ENCODE data around the gene KRT76. TPM values are rescaled to one million over a fixed set of nuclear protein-coding genes. Genes with fewer than 3 reads are reported as not detected.
A peak's percentile ranks its signal among the peaks of the same experiment; 100 is the strongest.

The KRT76 gene
- polyA plus RNA-seq, 6 donors from 2014 or later, result not detected

DNA sequence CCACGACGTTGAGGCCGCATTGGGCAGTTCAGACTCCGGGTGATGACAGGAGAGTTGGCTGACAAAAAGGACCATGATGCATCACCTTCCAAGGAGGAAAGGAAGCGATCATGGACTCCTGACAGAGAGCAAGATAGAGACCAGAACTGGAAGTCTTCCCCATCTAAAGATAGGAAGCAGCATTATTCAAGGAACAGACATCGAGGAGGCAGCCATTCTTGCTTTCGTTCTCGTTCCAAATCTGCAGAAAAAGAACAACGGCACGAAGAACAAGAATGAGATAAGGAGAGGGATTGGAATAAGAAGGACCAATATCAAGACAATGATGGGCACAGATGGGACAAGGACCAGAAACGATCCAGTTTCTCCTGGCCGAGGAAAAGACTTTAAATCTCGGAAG lies 46.8 kb downstream of the KRT76 start:
- Mint-ChIP-seq H3K36me3 (no peaks in the 10 kb centered on the region), H3K4me3 (no peak overlapping the region), H3K27ac (no peak overlapping the region), H3K4me1 (no peaks in the 10 kb centered on the region), H3K27me3 (peaks cover 13 to 21% (median 16%) of the 10 kb centered on the region in 3 donors), H3K9me3 (peaks cover 0 to 6% (median 0%) of the 10 kb centered on the region in 7 donors)
- no peak for DNase-seq
- ATAC-seq (ENCODE audit: low read depth in 2 of 2), result no peak

DNA sequence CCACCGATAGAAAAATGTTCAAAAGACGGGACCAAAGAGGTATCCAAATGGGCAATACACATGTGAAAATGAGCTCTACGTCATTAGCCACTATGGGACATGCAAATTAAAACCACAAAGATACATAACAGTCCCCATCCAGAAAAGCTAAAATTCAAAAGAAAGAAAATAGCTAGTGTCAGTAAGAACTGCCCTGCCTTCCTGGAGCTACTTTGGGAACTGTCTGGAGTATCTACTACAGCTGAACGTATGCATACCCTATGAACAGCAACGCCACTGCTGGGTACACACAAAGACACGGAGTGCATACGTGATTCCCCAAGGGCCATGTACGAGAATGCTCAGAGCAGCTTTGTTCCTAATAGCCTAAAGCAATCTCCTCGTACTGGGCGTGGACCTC lies 48.0 kb downstream of the KRT76 start:
- Mint-ChIP-seq H3K27ac (no peak overlapping the region), H3K9me3 (peaks cover 0 to 6% (median 0%) of the 10 kb centered on the region in 7 donors), H3K36me3 (no peaks in the 10 kb centered on the region), H3K4me1 (no peaks in the 10 kb centered on the region), H3K27me3 (peaks cover 13 to 22% (median 15%) of the 10 kb centered on the region in 3 donors), H3K4me3 (no peak overlapping the region)
- ATAC-seq (ENCODE audit: low read depth in 2 of 2), result no peak
- no peak for DNase-seq

DNA sequence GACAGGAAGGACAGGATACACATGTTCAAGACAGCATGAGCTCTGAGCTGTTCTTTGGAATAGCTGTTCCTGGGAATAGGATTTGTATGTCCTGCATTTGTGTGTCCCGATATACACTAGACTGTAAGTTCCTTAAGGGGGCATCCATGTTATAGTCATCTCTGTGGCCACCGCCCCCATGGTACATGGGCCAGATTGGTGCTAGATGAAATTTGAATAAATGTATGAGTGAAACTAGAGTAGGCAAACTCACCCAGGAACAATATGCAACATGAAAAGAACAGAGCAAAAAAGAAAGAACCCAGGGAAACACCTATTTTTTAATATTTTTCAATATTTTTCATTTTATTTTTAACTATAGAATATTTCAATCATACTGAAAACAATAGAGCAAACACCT lies 48.8 kb downstream of the KRT76 start:
- peaks cover 0 to 6% (median 0%) of the 10 kb centered on the region in 7 donors for H3K9me3 Mint-ChIP-seq
- no peak overlapping the region for H3K27ac Mint-ChIP-seq
- H3K4me3 Mint-ChIP-seq, result no peak overlapping the region
- no peaks in the 10 kb centered on the region for H3K4me1 Mint-ChIP-seq
- DNase-seq (no peak), ATAC-seq (ENCODE audit: low read depth in 2 of 2) (no peak)
- no peaks in the 10 kb centered on the region for H3K36me3 Mint-ChIP-seq
- H3K27me3 Mint-ChIP-seq, result peaks cover 13 to 26% (median 21%) of the 10 kb centered on the region in 3 donors

DNA sequence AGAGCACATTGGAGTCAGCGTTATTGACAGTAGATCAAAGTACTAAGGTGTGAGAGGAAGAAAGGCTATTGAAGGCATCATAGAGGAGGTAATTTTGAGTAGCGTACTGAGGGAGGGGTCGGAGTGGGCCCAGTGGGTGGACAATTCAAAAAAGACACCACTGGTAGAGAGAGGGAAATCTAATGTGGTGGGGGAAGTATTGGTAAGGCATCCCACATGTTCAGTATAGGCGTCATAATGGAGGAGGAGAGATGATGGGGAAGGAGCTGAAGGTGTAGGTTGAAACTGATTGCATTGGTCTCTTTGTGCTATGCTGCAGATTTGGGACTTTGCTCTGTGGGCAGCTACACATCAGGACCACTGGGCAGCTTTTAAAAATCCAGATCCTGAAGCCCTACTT lies 50.1 kb downstream of the KRT76 start:
- H3K9me3 Mint-ChIP-seq, result peaks cover 0 to 6% (median 0%) of the 10 kb centered on the region in 7 donors
- ATAC-seq (ENCODE audit: low read depth in 2 of 2), result no peak

DNA sequence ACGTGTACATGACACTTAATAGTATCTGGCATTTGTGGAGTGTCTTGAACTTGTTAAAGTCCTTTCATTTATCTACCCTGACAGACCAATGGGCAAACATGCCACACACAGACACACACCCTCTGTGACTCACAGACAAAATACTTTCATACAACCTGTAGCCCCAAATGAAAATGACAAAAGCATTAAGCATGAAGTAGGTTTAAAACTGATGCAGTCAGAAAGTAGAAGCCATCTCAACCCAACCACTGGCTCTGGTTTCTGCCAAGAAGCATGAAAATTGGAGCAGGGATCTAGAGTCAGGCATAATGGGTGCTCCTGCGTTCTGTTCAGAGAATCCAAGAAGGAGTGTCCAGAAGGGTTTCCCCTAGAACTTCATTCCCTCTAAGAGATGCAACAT lies 50.7 kb downstream of the KRT76 start:
- peaks cover 0 to 6% (median 0%) of the 10 kb centered on the region in 7 donors for H3K9me3 Mint-ChIP-seq

More for the DNA sequence above, 50.1 kb downstream of the KRT76 start:
- no peak overlapping the region for H3K4me3 Mint-ChIP-seq
- DNase-seq, result no peak
- H3K4me1 Mint-ChIP-seq, result no peaks in the 10 kb centered on the region
- no peak overlapping the region for H3K27ac Mint-ChIP-seq
- H3K27me3 Mint-ChIP-seq, result peaks cover 25 to 38% (median 27%) of the 10 kb centered on the region in 3 donors
- H3K36me3 Mint-ChIP-seq, result no peaks in the 10 kb centered on the region

DNA sequence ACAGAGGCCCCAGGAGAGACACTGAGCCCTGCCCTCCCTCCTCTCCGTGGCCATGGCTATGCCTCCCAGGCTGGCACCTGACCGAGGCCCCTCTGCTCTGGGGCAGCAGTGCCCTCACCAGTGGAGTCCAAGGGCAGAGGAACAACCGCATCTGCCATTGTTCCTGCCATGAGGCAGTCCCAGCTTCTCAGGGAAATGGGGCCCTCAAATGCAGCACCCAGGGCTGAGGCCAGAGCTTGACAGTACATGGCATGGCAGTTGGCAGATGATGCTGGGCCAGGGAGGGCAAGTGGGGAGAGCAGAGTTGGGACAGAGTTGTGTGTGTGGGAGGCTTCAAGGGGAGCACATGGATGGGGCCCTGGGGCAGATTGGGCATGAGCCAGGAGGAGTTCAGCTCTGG lies 52.8 kb downstream of the KRT76 start:
- no peaks in the 10 kb centered on the region for H3K36me3 Mint-ChIP-seq
- no peak overlapping the region for H3K4me3 Mint-ChIP-seq
- peaks cover 0 to 1% (median 0%) of the 10 kb centered on the region in 7 donors for H3K9me3 Mint-ChIP-seq
- H3K4me1 Mint-ChIP-seq, result no peaks in the 10 kb centered on the region
- no peak for DNase-seq
- H3K27ac Mint-ChIP-seq, result peak overlapping the region in 1 of 6 donors; percentile 74
- H3K27me3 Mint-ChIP-seq, result peaks cover 28 to 34% (median 30%) of the 10 kb centered on the region in 3 donors
- no peak for ATAC-seq (ENCODE audit: low read depth in 2 of 2)

More for the DNA sequence above, 50.7 kb downstream of the KRT76 start:
- no peak overlapping the region for H3K27ac Mint-ChIP-seq
- peaks cover 25 to 42% (median 29%) of the 10 kb centered on the region in 3 donors for H3K27me3 Mint-ChIP-seq
- ATAC-seq (ENCODE audit: low read depth in 2 of 2) (no peak), DNase-seq (no peak)
- H3K36me3 Mint-ChIP-seq, result no peaks in the 10 kb centered on the region
- H3K4me1 Mint-ChIP-seq, result no peaks in the 10 kb centered on the region
- no peak overlapping the region for H3K4me3 Mint-ChIP-seq

DNA sequence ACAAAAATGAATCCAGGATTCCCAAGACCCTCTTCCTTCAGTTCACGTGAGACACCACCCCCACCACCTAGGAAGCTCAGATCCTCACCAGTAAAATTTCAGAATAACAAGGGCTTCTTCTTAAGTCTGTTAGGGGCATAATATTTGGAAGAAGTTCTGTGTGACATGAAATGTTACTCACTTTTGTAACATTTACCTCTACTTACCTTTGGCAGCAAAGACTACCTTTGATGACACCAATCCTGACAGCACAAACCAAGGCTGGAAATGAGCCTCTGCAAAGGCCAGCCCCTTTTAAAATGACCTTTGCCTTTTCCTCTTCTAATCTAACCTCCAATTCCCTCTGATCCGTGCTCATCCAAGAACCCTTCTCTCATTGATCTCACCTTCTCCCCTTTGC lies 54.5 kb downstream of the KRT76 start:
- ATAC-seq (ENCODE audit: low read depth in 2 of 2) (no peak), DNase-seq (no peak)
- H3K9me3 Mint-ChIP-seq, result peaks cover 0 to 1% (median 0%) of the 10 kb centered on the region in 7 donors
- no peaks in the 10 kb centered on the region for H3K36me3 Mint-ChIP-seq
- H3K4me1 Mint-ChIP-seq, result no peaks in the 10 kb centered on the region
- no peak overlapping the region for H3K27ac Mint-ChIP-seq
- H3K27me3 Mint-ChIP-seq, result peaks cover 32 to 41% (median 36%) of the 10 kb centered on the region in 3 donors
- no peak overlapping the region for H3K4me3 Mint-ChIP-seq

DNA sequence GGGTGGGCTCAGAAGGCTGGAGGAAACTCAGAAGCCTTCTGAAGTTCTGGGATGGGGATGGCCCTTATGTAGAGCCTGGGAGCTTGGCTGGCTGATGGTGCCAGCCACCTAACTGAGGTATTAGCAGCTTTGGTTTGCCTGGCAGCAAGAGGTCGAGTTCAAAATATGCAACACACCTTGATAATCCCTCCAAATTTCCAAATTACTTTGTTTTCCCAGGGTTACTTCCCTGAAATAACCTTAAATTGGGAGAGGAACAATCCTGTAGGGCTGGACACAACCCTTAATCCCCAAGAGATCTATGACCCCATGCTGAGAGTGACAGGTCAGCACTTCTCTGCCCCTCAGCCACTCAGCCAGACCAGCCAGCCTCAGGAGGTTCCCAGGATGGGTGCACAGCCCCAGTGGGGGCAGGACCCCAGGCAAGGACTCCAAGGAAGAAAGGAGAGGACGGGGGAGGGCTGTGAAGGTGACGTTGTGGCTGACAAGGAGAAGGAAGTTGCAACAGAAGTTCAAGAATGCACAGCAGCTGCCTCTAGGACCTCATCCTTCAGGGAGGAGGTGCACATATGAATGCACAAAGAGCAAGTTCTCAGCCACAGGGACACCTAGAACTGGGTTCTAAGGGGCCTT lies 55.2 kb downstream of the KRT76 start:
- Mint-ChIP-seq H3K27ac (peak overlapping the region in 1 of 6 donors; percentile 39), H3K4me1 (no peaks in the 10 kb centered on the region), H3K27me3 (peaks cover 37 to 43% (median 38%) of the 10 kb centered on the region in 3 donors), H3K36me3 (no peaks in the 10 kb centered on the region), H3K9me3 (peaks cover 0 to 1% (median 0%) of the 10 kb centered on the region in 7 donors), H3K4me3 (no peak overlapping the region)
- DNase-seq, result no peak
- no peak for ATAC-seq (ENCODE audit: low read depth in 2 of 2)

DNA sequence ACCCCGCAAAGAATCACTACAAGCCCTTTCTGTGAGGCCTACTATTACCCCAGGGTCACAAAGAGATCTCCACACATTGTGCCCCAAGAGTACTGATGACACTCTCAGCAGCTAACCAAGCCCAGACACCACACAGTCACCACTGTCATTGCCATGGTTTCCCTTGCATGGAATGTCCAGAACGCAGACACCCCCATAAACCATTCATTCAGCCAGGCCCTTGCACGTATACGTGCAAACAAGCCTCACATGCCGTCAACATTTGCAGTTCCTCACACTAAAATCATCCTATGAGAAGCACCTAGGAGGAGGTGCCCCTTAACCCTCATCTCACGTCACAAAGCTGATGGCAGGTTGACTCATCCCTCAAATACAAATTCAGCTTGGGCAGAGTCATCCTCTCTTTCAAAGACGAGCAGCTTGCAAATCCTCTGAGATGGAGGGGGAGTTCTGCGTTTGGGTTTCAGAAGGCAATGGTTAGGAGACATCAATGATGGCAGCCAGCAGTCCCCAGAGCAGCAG lies 56.7 kb downstream of the KRT76 start:
- no peak for DNase-seq
- H3K36me3 Mint-ChIP-seq, result no peaks in the 10 kb centered on the region
- H3K4me1 Mint-ChIP-seq, result no peaks in the 10 kb centered on the region
- no peak overlapping the region for H3K27ac Mint-ChIP-seq
- peaks cover 0 to 1% (median 0%) of the 10 kb centered on the region in 7 donors for H3K9me3 Mint-ChIP-seq
- ATAC-seq (ENCODE audit: low read depth in 2 of 2), result no peak
- H3K27me3 Mint-ChIP-seq, result peaks cover 40 to 53% (median 49%) of the 10 kb centered on the region in 3 donors
- H3K4me3 Mint-ChIP-seq, result peak overlapping the region in 1 of 8 donors; percentile 29

Other genes with a start within 250 kb of the KRT76 start
- not detected for gene KRT71, start 224.2 kb downstream of the KRT76 start, polyA plus RNA-seq (ENCODE audit: low read depth in 6 of 6)
- gene KRT74, start 203.5 kb downstream of the KRT76 start, polyA plus RNA-seq (ENCODE audit: low read depth in 6 of 6), result not detected
- not detected for gene KRT72, start 175.9 kb downstream of the KRT76 start, polyA plus RNA-seq (ENCODE audit: low read depth in 6 of 6)
- not detected for gene KRT73, start 158.8 kb downstream of the KRT76 start, polyA plus RNA-seq (ENCODE audit: low read depth in 6 of 6)
- not detected for gene KRT2, start 125.1 kb downstream of the KRT76 start, polyA plus RNA-seq (ENCODE audit: low read depth in 6 of 6)
- gene KRT1, start 96.9 kb downstream of the KRT76 start, polyA plus RNA-seq (ENCODE audit: low read depth in 6 of 6), result under 1 TPM in 1 of 6 donors, not detected in 5; 0.44 TPM
- gene KRT77, start 73.8 kb downstream of the KRT76 start, polyA plus RNA-seq (ENCODE audit: low read depth in 6 of 6), result not detected
- gene KRT3, start 18.8 kb upstream of the KRT76 start, polyA plus RNA-seq (ENCODE audit: low read depth in 6 of 6), result not detected
- gene KRT4, start 36.8 kb upstream of the KRT76 start, polyA plus RNA-seq (ENCODE audit: low read depth in 6 of 6), result not detected
- not detected for gene KRT79, start 57.0 kb upstream of the KRT76 start, polyA plus RNA-seq (ENCODE audit: low read depth in 6 of 6)
- gene KRT78, start 71.6 kb upstream of the KRT76 start, polyA plus RNA-seq (ENCODE audit: low read depth in 6 of 6), result not detected
- not detected for gene KRT8, start 127.7 kb upstream of the KRT76 start, polyA plus RNA-seq (ENCODE audit: low read depth in 6 of 6)
- 10 to 100 TPM in 1 of 6 donors, 1 to 10 TPM in 5; 4.9 to 10.0 (median 8.5) TPM for gene KRT18, start 171.8 kb upstream of the KRT76 start, polyA plus RNA-seq (ENCODE audit: low read depth in 6 of 6)
- 100 to 1,000 TPM in 2 of 6 donors, 10 to 100 TPM in 4; 69.1 to 104 (median 87.0) TPM for gene EIF4B, start 229.1 kb upstream of the KRT76 start, polyA plus RNA-seq (ENCODE audit: low read depth in 6 of 6)

Measured in naive B cell (primary cell).